ENCODE data around the gene CD164.

CD164 gene

GRCh38 chr6:109381747-109382575, at the start of gene CD164:
Gene CD164, minus strand, starts transcription at chr6:109382467. Its CDS starts 89 bp downstream, at chr6:109382378.
- no peak for TF ChIP-seq CTCF (IDR thresholded peaks at IDR 0.05; ENCODE audit: control insufficient read depth, extremely low read depth, insufficient read depth)
- H3K4me3 ChIP-seq (ENCODE audit: low read depth, low read length) = peak within 1 kb of the TSS; percentile 89
- no peak for DNase-seq (ENCODE audit: low read depth)

GRCh38 chr6:109429496-109429895, 47.2 kb upstream of the CD164 start:
- TF ChIP-seq CTCF (IDR thresholded peaks at IDR 0.05; ENCODE audit: control insufficient read depth, extremely low read depth, insufficient read depth) = no peak
- DNase-seq (ENCODE audit: low read depth) = no peak
- no peak overlapping the region for H3K4me3 ChIP-seq (ENCODE audit: low read depth, low read length)

GRCh38 chr6:109428889-109429477, 46.7 kb upstream of the CD164 start:
- TF ChIP-seq CTCF (IDR thresholded peaks at IDR 0.05; ENCODE audit: control insufficient read depth, extremely low read depth, insufficient read depth) = no peak
- no peak overlapping the region for H3K4me3 ChIP-seq (ENCODE audit: low read depth, low read length)
- peak; percentile 81 for DNase-seq (ENCODE audit: low read depth)

GRCh38 chr6:109424946-109425345, 42.7 kb upstream of the CD164 start:
- DNase-seq (ENCODE audit: low read depth) = no peak
- H3K4me3 ChIP-seq (ENCODE audit: low read depth, low read length) = no peak overlapping the region
- no peak for TF ChIP-seq CTCF (IDR thresholded peaks at IDR 0.05; ENCODE audit: control insufficient read depth, extremely low read depth, insufficient read depth)

GRCh38 chr6:109421184-109421583, 38.9 kb upstream of the CD164 start:
- no peak overlapping the region for H3K4me3 ChIP-seq (ENCODE audit: low read depth, low read length)
- no peak for DNase-seq (ENCODE audit: low read depth)
- TF ChIP-seq CTCF (IDR thresholded peaks at IDR 0.05; ENCODE audit: control insufficient read depth, extremely low read depth, insufficient read depth) = no peak

GRCh38 chr6:109420751-109421150, 38.5 kb upstream of the CD164 start:
- H3K4me3 ChIP-seq (ENCODE audit: low read depth, low read length) = no peak overlapping the region
- TF ChIP-seq CTCF (IDR thresholded peaks at IDR 0.05; ENCODE audit: control insufficient read depth, extremely low read depth, insufficient read depth) = no peak
- no peak for DNase-seq (ENCODE audit: low read depth)
